Measurements from ENCODE around the gene DNM1. TPM values are rescaled to one million over a fixed set of nuclear protein-coding genes. Genes with fewer than 3 reads are reported as not detected.
A peak's percentile ranks its signal among the peaks of the same experiment; 100 is the strongest.

DNM1 gene
- total RNA-seq, 1 donor from 2014 or later = 84.0 TPM

- Mint-ChIP-seq H3K4me1 (peaks cover 31% of the 10 kb centered on the region), H3K27me3 (ENCODE audit: low read depth) (no peaks in the 10 kb centered on the region), H3K9me3 (no peaks in the 10 kb centered on the region), H3K4me3 (no peak overlapping the region), H3K27ac (ENCODE audit: unreplicated experiment) (no peak overlapping the region), H3K36me3 (ENCODE audit: low read depth) (no peaks in the 10 kb centered on the region)
- TF ChIP-seq, protein P1, sequence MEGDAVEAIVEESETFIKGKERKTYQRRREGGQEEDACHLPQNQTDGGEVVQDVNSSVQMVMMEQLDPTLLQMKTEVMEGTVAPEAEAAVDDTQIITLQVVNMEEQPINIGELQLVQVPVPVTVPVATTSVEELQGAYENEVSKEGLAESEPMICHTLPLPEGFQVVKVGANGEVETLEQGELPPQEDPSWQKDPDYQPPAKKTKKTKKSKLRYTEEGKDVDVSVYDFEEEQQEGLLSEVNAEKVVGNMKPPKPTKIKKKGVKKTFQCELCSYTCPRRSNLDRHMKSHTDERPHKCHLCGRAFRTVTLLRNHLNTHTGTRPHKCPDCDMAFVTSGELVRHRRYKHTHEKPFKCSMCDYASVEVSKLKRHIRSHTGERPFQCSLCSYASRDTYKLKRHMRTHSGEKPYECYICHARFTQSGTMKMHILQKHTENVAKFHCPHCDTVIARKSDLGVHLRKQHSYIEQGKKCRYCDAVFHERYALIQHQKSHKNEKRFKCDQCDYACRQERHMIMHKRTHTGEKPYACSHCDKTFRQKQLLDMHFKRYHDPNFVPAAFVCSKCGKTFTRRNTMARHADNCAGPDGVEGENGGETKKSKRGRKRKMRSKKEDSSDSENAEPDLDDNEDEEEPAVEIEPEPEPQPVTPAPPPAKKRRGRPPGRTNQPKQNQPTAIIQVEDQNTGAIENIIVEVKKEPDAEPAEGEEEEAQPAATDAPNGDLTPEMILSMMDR (conservative IDR thresholded peaks at IDR 0.05) = no peak
- no peak for DNase-seq (ENCODE audit: low read depth, low spot score)
Observed at GRCh38 chr9:128214571-128215490, 11.7 kb downstream of the DNM1 start.

- Mint-ChIP-seq H3K4me3 (no peak overlapping the region), H3K9me3 (no peaks in the 10 kb centered on the region), H3K36me3 (ENCODE audit: low read depth) (no peaks in the 10 kb centered on the region), H3K27me3 (ENCODE audit: low read depth) (no peaks in the 10 kb centered on the region), H3K27ac (ENCODE audit: unreplicated experiment) (peak overlapping the region; percentile 84), H3K4me1 (peaks cover 29% of the 10 kb centered on the region)
- TF ChIP-seq, protein P1 (conservative IDR thresholded peaks at IDR 0.05) = no peak
- DNase-seq (ENCODE audit: low read depth, low spot score) = no peak
Observed at GRCh38 chr9:128215491-128216409, 12.6 kb downstream of the DNM1 start.

GRCh38 chr9:128216781-128217553, 13.8 kb downstream of the DNM1 start:
- TF ChIP-seq, protein P1 (conservative IDR thresholded peaks at IDR 0.05) = no peak
- H3K4me1 Mint-ChIP-seq = peaks cover 23% of the 10 kb centered on the region

DNA sequence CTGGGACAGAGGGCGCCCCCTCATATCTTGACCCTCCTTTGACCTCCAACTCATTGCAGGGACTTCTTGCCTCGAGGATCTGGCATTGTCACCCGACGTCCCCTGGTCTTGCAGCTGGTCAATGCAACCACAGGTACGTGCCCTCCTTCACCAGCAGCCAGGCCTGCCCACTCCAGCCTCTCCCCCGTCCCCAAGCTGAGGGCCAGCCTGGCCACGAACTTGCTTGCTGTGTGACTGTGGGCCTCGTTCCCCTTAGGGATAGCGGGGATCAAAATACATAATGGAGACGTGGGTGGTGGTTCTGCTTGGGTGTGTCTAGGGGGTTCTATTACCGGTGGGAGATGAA, 15.0 kb downstream of the DNM1 start:
- Mint-ChIP-seq H3K27ac (ENCODE audit: unreplicated experiment) (peak overlapping the region; percentile 46), H3K4me3 (peak overlapping the region; percentile 70), H3K27me3 (ENCODE audit: low read depth) (no peaks in the 10 kb centered on the region), H3K36me3 (ENCODE audit: low read depth) (peaks cover 3% of the 10 kb centered on the region), H3K4me1 (peaks cover 20% of the 10 kb centered on the region), H3K9me3 (no peaks in the 10 kb centered on the region)
- DNase-seq (ENCODE audit: low read depth, low spot score) = no peak
- TF ChIP-seq, protein P1 (conservative IDR thresholded peaks at IDR 0.05) = no peak

More at GRCh38 chr9:128216781-128217553, 13.8 kb downstream of the DNM1 start:
- Mint-ChIP-seq H3K36me3 (ENCODE audit: low read depth) (peaks cover 1% of the 10 kb centered on the region), H3K27me3 (ENCODE audit: low read depth) (no peaks in the 10 kb centered on the region), H3K9me3 (no peaks in the 10 kb centered on the region), H3K27ac (ENCODE audit: unreplicated experiment) (peak overlapping the region; percentile 72), H3K4me3 (no peak overlapping the region)
- DNase-seq (ENCODE audit: low read depth, low spot score) = no peak

All from neural crest cell (in vitro differentiated cells).